HepG2 (cell line): ENCODE data around the gene ACP1. TPM values are rescaled to one million over a fixed set of nuclear protein-coding genes. Genes with fewer than 3 reads are reported as not detected.

Source experiments
- ARID2 ChIP-seq: sonication (generic); formaldehyde crosslinking; IDR thresholded peaks from 2 replicates; pipeline ENCODE4 v1.8.1; 2022; ENCODE audit warnings: mild to moderate bottlenecking, missing genetic modification reagents, borderline replicate concordance
- GLI4 ChIP-seq: sonication (generic); formaldehyde crosslinking; IDR thresholded peaks from 2 replicates; pipeline ENCODE4 v1.5.1; 2020; ENCODE audit warnings: missing genetic modification reagents, mild to moderate bottlenecking, moderate library complexity, borderline replicate concordance
- HNF1B ChIP-seq: sonication (generic); formaldehyde crosslinking; IDR thresholded peaks from 2 replicates; pipeline ENCODE4 v1.5.1; 2020; ENCODE audit warnings: mild to moderate bottlenecking, moderate library complexity, missing genetic modification reagents
- HOXA3 ChIP-seq: sonication (generic); formaldehyde crosslinking; IDR thresholded peaks from 2 replicates; pipeline ENCODE4 v1.5.0; 2020; ENCODE audit warnings: missing genetic modification reagents
- MBD4 ChIP-seq: IDR thresholded peaks from 2 replicates; pipeline ENCODE4 v1.6.1; 2012; ENCODE audit warnings: low read length, inconsistent platforms, borderline replicate concordance
- MLLT10 ChIP-seq: sonication (generic); formaldehyde crosslinking; IDR thresholded peaks from 2 replicates; pipeline ENCODE4 v1.4.0; 2020; ENCODE audit warnings: missing genetic modification reagents
- MTA1 ChIP-seq: sonication (generic); formaldehyde crosslinking; IDR thresholded peaks from 2 replicates; pipeline ENCODE4 v1.4.0; 2020; ENCODE audit warnings: missing genetic modification reagents, mild to moderate bottlenecking, borderline replicate concordance
- SRSF9 ChIP-seq: fragments of 200-400 bp; formaldehyde crosslinking; IDR thresholded peaks from 2 replicates; pipeline ENCODE4 v1.6.1; 2018; ENCODE audit warnings: borderline replicate concordance, mild to moderate bottlenecking, low read depth, low read length; ENCODE audit not compliant: insufficient read depth, poor library complexity, severe bottlenecking
- TFE3 ChIP-seq: IDR thresholded peaks from 2 replicates; pipeline ENCODE4 v1.6.1; 2016
- TOPORS ChIP-seq: sonication (generic); formaldehyde crosslinking; IDR thresholded peaks from 2 replicates; pipeline ENCODE4 v1.8.0; 2023; ENCODE audit warnings: mild to moderate bottlenecking, missing genetic modification reagents
- ZBTB40 ChIP-seq, 2 experiments: fragments of 450-650 bp in 1 of 2; sonication (generic) in 1 of 2; formaldehyde crosslinking in 1 of 2; IDR thresholded peaks; 2 replicates each; pipeline versions ENCODE4 v1.6.1 to v1.8.0; 2016 to 2022; ENCODE audit warnings: antibody characterized with exemption in 1 of 2, mild to moderate bottlenecking in 1 of 2, missing genetic modification reagents in 1 of 2
- ZNF136 ChIP-seq: sonication (generic); formaldehyde crosslinking; IDR thresholded peaks from 2 replicates; pipeline ENCODE4 v1.8.1; 2022; ENCODE audit warnings: low read depth, mild to moderate bottlenecking, moderate library complexity, missing genetic modification reagents
- ZNF207 ChIP-seq: fragments of 450-650 bp; IDR thresholded peaks from 2 replicates; pipeline ENCODE4 v1.6.1; 2016; ENCODE audit warnings: antibody characterized with exemption, borderline replicate concordance
- ZNF232 ChIP-seq: sonication (generic); formaldehyde crosslinking; IDR thresholded peaks from 2 replicates; pipeline ENCODE4 v1.4.0; 2020; ENCODE audit warnings: missing genetic modification reagents, borderline replicate concordance
- ZNF773 ChIP-seq: sonication (generic); formaldehyde crosslinking; IDR thresholded peaks from 2 replicates; pipeline ENCODE4 v1.4.0; 2020; ENCODE audit warnings: missing genetic modification reagents, borderline replicate concordance
- polyA plus RNA-seq, 8 experiments: library from polyadenylated mRNA; depleted of rRNA in 3 of 8; stranded (reverse) in 7 of 8; unstranded in 1 of 8; fragments of >200 nt; fragmentation: Illumina TruSeq in 4 of 8; extraction: Trizol in 4 of 8; gene quantifications; 2 replicates each; pipeline versions ENCODE4 v1.2.1 to v1.2.3, GENCODE V29; 2011 to 2016; ENCODE audit warnings: low read depth in 4 of 8, missing spikeins in 1 of 8, mixed read lengths in 1 of 8; ENCODE audit not compliant: insufficient read depth in 1 of 8
- total RNA-seq, 5 experiments: library from RNA; depleted of rRNA; stranded (reverse); fragments of >200 nt; fragmentation: Illumina TruSeq; extraction: Trizol; gene quantifications; 2 replicates each; pipeline ENCODE4 v1.2.3, GENCODE V29; 2016; ENCODE audit warnings: low read depth in 1 of 5

ACP1 gene
- total and polyA plus RNA-seq, 2 of the 13 experiments (the other 11 are each of a cell fraction or from before 2014, with no cell fraction given), result 246 to 348 TPM

- no peak for TF ChIP-seq MBD4
- 0 out of 2 replicates have a peak, but pooled peaks have one; percentile 4 for TF ChIP-seq ZNF136 (CRISPR knock-in tag)
- TF ChIP-seq HOXA3 (CRISPR knock-in tag), result peak; percentile 91
- TF ChIP-seq SRSF9, result no peak
- TF ChIP-seq ARID2 (CRISPR knock-in tag), result no peak
- TF ChIP-seq ZNF232 (CRISPR knock-in tag), result peak; percentile 94
- TF ChIP-seq GLI4 (CRISPR knock-in tag), result peak; percentile 71; the same call in 1 of the 2 replicates
- TF ChIP-seq MLLT10 (CRISPR knock-in tag), result no peak
- TF ChIP-seq ZBTB40 (IDR thresholded peaks at IDR 0.05), result no peak
- peak; percentile 78 for TF ChIP-seq ZBTB40 (CRISPR knock-in tag; IDR thresholded peaks at IDR 0.05)
- TF ChIP-seq ZNF207, result no peak
- TF ChIP-seq ZNF773 (CRISPR knock-in tag), result no peak
- TF ChIP-seq MTA1 (CRISPR knock-in tag), result 0 out of 2 replicates have a peak, but pooled peaks have one; percentile 8
- peak; percentile 82 for TF ChIP-seq HNF1B (CRISPR knock-in tag)
- TF ChIP-seq TOPORS (CRISPR knock-in tag), result peak; percentile 70
- TF ChIP-seq TFE3 (CRISPR knock-in tag), result no peak; the same call in none of the 2 replicates
Observed at GRCh38 chr2:264493-265468, at the start of gene ACP1 (continued).
